Erythroblast (primary cell): ENCODE results near the gene BCAR3.

Experiments
- GATA1 ChIP-seq: IDR thresholded peaks from 2 replicates; pipeline ENCODE4 v1.6.1; 2011; ENCODE audit warnings: low read depth, mild to moderate bottlenecking, control low read depth, low read length, moderate library complexity
- POLR2A ChIP-seq: IDR thresholded peaks from 2 replicates; pipeline ENCODE4 v1.6.1; 2011; ENCODE audit warnings: mild to moderate bottlenecking, low read length

DNA sequence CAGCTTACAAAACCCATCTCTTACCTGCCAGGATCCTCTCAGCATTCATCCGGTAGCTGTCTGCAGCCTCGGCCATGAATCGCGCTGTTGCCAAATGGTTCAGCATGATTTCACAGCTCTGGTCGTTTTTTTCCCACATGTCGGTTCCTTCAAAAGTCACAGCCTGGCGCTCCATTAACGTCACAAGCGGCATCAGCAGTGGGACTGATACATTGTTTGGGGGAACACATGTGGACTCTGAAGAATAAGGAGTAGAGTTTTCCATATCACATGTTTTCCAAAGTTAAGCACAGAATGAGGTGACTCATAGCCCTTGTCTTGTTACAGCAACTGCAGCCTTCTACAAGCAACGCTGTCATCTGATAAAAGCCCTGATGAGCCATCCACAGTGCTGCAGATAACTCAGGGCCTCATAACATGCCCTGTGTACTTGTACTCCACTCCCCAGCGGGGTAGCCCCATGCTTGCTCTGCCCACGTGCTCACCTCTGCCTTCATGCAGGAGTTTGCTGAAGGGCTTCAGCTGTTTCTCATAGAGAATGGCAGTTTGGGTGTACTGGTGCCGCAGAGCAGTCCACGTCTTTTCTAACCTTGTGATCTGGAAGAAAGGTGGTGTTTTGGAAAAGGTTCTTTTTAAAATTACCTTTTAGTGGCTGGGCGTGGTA is 114.2 kb downstream of the BCAR3 start:
- TF ChIP-seq POLR2A (no peak), GATA1 (no peak)
